CMK (cell line): ENCODE results near the gene C10orf90.

ENCODE experiments used
- DNase-seq: peaks from one replicate; pipeline ENCODE4 v3.0.0-alpha.2; 2010; ENCODE audit warnings: low read depth

Gene C10orf90

DNA sequence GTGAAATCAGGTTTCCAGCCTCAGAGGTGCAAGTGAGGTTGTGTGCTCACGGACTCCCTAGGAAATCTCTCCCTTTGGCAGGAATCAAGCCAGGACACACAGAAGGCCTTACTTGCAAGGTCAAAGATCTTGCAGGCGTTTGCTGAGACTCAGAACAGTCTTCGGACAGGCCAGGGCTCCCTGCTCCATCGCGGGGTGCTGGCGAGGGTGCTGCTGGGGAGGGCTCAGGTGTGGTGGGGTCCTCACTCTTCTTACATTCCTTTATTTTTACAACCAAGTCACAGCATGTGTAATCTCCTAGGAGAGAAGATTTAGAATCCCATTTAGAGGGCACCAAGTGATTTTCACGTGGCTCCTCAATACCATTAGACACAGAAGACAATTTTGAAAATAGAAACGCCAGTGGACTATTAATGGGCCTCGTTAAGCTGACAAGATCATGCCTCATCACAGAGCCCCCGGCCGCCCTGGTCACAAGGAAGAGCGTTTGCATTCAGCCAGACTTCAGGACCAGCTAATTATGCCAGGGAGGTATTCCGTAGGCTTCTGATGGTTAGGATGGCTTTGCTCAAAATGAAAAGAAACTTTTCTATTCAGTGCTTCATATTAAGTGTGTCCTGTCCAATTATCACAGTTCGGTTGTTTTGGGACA is 209.1 kb downstream of the C10orf90 start:
- DNase-seq: no peak

DNA sequence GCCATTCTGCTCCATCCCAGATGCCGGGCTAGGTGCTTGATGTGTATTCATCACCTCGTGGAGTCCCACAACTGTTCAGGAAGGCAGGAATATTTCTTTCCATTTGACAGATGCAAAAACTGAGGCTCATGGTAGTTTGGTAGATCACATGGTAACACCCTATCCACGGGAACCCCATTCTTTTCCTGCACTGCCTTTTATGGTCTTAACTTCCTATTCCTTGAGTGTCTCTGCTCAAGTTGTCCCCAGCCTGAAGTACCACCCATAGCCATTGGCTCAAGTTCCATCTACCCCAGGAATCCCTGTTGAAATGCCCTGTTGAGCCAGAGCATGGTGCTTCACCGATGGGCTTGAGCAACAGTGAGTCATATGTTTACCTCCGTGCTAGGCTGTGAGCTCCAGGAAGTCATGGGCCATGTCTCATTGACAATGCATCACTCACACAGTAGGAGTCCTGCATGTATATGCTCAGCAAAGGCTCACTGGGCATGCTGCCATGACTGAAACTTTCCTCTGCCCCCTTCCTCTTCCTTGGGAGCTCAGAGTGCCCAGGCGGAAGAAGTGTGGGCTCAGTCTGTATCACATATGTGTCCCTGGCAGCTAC is 210.5 kb downstream of the C10orf90 start:
- DNase-seq: no peak

DNA sequence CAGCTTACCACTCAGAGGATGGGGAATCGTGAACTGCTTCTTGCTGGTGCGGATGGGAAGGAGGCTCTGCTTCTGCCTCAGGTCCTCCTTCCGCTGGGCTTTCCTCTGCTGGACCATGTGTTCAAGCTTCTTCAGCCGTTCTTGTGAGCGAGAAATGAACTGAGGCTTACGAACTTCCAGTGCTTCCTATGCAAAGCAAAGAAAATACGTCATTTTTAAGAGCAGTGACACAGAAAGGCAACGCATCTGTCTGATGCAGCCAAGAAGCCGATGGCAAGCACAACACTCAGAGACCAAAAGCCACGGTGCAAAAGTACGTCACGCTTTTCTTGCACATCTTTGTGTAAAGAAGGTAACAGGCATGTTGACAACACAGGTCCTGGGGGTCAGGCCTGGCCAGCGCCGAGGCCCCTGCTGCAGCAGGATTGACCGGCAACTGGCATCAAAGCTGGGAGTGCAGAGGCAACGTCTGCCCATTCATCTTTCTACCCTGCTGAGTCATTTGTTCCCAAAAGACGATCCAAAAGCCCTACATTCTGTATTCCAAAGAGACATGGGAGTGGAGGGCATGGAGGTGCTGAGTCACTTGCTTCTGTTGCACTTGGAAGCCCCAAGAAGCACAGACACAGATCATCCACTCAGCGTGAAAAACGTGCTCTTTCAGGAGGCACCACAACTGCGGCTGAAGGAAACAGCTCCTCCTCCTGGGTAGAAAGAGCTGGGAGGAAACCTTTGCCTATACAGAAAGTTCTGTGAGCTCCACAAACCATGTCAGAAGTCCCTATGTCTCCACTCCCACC is 211.3 kb downstream of the C10orf90 start:
- no peak for DNase-seq

DNA sequence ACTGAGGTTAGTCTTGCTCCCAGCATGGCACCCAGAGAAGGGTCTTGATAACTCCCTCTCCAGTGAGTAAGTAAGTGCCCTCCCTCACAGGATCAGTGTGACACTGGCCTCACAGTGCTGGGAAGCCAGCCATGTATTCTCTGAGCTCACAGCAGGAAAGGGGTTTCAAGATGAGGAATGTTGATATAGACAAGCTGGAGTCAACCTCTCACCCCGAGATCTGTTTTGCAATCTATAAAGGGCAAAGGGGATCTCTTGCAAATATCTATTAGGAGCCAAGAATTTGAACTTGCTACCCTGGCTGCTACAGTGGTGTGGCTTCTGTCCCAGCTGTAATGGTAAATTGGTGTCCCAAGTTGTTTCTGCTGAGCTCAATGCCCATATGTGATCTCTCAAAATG is 212.0 kb downstream of the C10orf90 start:
- DNase-seq: no peak

DNA sequence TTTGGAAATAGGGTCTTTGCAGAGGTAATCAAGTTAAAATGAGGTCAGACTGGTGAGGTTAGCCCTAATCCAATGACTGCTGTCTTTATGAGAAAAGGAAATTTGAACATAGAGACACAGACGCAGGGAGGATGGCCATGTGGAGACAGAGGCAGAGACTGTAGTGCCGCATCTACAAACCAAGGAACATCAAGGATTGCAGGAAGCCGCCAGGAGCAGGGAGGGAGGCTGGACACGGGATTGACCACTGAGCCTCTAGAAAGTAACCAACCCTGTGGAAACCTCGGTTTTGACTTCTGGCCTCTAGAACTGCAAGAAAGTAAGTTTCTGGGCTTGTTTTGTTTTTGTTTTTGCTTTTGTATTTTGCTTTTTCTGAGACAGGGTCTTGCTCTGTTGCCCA is 213.9 kb downstream of the C10orf90 start:
- DNase-seq: no peak

DNA sequence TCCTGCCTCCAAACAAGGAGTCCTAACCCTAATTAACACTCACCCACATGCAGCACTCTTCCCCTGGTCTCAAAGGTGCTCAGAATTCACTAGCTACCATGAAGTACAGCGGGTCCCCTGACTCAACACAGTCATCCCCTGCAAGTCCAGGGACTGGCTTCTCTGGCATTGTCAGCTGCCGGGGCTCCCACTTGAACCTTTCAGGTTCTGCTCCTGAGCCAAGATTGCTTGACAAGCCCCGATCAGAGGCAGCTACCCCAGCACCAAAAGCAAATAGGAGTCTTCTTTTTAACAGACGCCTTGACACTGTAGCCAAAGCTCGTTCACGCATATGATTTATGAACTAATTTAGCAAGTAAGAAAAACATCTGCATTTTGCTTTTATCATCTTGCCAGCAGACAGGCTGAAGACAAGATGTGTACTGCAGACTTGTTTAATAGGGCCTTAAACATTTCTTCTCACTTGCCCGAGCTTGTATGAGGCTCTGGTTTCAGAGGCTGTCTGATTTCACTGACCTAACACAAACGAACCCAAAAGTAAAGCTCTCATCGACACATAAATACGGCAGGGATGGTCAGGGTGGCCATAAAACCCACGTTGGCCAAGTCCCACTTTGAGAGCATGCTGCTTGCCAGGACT is 214.6 kb downstream of the C10orf90 start:
- no peak for DNase-seq

DNA sequence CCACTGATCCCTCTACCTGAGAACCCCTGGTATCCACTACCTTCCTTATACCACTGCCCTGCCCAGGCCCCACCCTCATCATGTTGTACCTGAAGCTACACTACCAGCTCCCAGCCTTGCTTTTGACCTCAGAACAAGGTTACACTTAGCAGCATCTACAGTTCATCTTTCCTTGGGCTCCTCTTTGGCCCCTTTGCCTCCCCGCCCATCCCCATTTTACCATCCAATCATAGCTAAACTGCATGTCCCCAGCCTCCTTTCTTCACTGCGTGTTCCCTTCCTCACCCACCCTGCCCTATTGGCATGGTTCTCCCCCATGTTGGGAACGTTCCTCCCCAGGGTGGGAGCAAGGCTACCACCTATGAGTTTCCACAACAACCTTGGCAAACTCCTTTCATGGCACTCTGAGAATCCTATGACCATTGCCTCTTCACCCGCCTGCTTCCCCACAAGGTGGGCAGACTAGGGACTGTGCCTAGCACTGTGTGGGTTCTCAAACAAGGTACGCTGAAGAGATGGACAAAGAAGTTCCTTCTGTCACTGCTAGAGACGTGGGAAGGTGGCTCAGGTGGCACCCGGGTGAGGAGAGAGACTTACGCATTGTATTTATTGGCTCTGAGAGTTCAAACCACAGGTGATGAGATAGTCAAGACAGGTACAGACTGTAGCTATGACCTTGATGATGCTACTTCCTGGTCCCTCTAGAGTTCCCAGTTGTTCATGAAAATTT is 215.3 kb downstream of the C10orf90 start:
- DNase-seq: no peak

DNA sequence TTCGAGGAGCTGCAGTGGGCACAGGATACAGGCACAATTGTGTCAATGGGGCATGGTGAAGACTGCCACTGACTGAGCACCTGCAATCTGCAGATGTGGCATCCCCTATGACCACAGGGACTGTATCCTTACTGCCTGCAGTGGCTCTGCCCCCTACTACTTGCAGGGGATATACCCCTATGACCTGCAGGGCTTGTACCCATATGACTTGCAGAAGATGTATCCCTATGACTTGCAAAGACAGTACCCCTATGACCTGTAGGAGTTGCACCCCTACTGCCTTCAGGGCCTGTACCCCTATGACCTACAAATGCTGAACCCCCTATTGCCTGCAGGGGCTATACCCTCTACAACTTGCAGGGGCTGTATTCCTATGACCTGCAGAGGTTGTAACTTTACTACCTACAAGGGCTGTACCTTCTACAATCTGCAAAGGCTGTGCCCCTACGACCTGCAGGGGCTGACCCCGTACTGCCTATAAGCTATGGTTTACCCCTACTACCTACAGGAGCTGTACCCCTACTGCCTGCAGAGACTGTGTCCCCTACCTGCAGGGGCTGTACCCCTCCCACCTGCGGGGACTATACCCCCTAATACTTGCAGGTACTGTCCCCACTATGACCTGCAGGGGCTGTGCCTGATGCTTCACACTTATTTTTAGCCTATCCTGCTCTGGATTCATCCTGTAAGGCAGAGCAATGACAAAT is 216.3 kb downstream of the C10orf90 start:
- DNase-seq: no peak

DNA sequence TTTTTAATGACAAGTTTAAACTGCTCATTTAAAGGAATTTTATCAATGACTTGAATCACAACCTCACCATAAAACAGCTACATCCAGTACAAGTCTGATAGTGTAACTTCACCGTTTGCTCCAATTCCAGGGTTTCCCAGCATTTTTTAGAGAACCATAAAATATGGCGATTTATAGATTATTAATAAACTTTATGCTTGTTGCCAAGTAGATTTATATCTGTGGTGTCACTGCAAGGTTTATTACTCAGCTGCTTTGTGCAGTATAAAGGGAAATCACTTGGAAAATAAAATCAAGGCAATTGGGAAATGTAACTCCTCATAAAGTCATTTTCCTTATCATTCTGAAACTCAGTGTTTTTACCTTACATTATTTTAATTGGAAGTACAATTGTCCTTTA is 218.2 kb downstream of the C10orf90 start:
- DNase-seq: no peak

DNA sequence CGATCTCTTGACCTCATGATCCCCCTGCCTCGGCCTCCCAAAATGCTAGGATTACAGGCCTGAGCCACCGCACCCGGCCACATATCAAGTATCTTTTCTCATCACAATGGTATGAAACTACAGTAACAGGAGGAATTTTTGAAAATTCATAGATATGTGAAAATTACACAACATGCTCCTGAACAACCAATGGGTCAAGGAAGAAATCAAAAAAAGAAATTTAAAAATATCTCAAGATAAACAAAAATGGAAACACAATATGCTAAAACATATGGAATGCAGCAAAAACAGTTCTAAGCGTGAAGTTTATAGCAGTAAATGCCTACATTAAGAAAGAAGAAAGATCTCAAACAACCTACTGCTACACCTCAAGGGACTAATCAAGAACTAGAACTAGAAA is 222.4 kb downstream of the C10orf90 start:
- DNase-seq: no peak

DNA sequence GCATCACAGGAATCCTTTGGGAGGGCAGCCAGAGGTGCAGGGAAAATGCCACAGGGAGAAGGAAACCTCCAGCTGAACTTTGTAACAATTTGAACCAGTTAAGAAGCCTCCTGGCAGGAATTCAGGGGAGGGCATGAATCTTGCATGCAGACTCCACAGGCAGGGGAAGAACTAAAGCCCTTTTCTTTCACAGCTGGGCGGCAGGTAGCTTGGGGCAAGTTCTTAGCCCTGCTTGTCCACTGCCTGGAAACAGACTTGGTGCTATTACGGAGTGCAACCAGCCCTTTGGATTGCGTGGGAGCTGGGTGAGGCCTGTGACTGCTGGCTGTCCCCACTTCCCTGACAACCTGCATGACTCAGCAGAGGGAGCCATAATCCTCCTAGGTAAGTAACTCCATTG is 230.6 kb downstream of the C10orf90 start:
- no peak for DNase-seq

DNA sequence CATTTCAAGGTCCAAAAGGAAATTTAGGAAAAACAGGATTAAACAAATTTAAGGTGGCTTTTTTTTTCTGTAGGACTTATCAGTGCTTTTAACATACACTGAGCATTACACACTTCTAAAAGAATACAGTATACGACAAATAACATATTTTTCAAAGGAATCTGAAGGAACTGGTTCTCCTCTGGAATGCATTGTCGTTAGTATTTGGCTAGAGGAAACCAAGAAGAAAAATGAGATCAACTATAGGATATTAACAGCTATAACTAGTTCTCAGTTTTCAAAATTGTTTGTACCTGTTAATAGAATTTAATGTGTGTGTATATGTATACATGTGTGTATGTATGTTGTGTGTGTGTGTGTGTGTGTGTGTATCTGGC is 232.1 kb downstream of the C10orf90 start:
- DNase-seq: no peak

DNA sequence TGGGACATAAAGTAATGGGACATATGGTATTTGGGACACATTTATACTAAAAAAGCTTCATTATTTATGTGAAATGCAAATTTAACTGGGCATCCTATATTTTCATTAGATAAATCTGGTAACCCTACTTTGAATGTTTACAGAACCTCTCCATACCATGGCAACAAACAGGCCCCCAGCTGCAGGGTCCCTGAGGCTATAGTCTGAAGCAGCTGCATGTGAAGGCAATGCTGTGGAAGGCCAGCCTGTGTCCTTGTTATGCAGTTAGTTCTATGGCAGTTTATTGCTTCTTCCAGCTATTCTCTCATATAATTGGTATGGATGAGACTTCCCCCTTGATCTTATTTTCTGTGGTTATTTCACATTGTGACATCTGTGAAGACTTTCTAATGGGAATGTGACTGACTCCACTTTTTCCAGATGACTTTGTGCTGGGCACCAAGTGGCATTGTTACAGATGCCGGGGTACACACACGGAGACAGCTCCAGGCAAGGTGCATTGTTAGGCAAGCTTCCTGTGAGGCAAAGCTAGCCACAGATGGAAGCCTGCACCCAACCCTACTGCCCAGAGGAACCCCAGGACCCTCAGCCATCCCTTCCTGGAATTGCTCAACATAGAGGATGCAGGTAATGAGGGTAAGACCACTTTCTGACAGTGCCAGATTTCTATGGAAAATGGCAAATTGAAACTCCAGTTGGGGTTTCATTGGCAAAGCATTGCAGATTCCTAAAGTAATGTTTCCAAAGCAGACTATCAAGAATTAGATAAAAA is 232.7 kb downstream of the C10orf90 start:
- no peak for DNase-seq

DNA sequence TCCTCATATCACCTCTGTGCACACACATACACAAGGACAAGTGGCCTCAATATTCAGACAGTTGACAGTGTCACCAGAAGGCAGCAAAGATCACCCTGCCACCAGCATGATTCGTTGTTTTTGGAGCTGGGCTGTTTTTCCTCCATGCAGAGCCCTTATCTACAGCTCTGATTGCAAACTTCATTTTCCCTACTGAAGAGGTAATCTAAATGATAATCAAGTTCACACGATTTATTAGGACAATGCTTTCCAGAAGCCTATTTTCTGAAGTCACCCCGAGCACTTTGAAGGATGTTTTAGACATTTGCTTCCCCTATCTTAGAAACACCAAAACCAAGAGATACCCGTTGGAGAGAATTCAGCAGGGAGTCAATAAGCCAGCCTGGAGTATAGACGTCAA is 236.3 kb downstream of the C10orf90 start:
- no peak for DNase-seq

DNA sequence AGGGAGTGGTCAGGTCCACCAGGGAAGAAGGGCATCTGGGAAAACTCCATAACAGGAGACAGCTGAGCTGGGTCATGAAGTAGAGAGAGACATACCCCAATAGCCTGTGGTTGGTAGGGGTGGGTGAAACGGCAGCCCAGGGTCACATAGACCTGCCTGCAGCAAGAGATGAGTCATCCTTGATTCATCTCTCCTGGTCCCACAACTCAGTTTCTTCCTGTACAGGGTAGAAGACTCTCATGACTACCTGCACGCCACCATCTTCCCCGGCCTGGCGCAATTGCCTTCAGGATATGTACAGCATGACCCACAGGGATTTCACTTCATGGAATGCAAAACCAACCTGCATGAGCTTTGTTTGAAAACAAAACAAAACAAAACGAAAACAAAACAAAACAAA is 237.1 kb downstream of the C10orf90 start:
- no peak for DNase-seq

DNA sequence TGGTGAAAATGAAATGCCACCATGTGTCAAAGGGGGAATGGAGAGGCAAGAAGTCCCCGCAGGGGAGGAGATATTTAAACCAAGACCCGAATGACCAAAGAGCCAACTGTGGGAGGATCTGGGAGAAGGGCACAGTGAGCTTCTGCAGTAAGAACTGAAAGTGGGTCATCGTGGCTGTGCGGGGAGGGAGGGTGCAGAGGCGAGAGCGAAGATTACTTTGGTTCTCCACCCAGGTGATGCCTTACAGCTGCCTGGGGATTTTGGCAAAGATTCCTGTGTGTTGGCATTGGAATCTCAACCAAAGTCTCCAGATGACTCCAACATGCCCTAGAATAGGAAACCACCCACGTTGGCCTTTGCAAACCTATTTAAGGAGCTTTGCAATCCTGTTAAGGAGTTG is 238.0 kb downstream of the C10orf90 start:
- no peak for DNase-seq

DNA sequence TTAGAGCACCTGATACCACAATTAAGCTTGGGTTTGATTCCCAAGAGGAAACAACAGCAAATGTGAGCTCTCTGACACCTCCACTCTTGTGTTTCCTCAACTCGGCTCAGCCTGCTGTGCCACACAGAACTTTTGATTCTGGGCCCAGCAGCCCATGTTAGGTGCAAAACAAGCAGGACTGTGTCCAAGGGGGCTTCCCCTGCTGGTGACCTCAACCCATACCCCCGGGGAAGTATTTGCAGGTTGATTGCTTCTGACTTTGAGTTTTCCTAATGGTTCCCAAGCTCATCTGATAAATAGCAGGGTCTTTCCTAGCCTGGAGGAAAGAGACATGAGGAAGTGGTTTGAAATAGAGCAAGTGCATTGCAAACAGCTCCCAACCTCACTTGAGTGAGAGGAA is 238.7 kb downstream of the C10orf90 start:
- DNase-seq: no peak

DNA sequence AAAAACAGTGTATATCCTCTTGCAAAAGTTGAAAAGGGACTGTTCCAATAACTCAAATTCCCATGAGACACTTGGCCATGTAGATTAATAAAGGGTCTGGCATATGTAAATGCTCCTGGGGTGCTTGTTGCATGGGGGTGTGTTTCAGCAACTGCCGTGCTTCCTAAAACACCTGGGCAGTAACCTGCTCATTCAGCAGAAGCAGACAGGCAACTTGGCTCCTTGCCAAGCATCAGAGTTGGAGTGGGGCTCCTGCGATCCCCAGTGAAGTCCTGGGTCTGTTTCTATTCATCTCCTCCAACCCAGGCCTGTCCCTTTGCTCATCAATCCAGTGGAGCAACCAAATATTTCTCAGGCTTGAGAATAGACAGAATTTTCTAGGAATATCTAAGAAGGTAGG is 240.0 kb downstream of the C10orf90 start:
- no peak for DNase-seq

DNA sequence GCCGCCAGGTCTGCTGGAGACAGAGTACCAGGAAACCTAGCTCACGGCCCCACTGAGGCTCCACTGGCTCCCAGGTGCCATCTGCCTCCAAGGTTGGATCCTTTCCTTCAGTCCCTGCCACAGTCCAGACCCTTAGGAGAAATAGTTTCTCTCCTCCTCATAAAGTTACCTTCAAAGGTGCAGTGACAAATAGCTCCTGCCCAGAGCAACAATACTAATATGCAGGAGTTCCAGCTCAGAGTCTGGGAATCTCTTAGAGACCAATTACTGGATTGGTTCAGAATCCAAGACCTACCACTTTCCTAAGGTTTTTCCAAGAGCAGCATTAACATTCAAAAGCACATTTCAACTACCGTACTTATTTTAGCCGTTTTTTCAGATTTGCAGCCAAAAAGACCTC is 241.2 kb downstream of the C10orf90 start:
- no peak for DNase-seq

DNA sequence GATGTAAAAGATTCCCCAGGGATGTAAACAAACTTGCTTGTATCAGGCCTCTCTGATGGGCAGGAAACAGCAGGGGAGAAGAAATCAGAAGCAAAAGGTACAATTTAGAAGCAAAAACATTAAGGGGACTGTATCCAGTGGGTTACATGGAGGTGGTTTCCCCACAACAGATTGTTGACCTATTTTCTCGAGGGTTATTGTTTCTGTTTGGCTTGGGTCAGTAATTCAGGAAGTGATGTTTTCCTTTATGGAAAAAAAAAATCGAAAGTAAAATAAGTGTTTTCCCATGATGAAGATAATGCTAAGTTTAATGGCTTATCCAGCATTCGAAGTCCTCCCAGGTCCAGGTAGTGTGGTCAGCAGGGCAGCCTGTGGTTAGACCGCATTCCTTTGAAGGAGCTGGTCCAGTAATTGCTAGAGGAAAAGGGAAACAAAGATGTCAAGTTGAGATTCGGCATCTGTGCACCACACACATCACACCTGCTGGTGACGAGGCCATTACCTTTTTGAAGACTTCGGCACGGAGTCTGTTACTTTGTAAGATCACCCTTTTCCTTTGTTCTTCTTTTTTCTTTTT is 244.9 kb downstream of the C10orf90 start:
- no peak for DNase-seq

DNA sequence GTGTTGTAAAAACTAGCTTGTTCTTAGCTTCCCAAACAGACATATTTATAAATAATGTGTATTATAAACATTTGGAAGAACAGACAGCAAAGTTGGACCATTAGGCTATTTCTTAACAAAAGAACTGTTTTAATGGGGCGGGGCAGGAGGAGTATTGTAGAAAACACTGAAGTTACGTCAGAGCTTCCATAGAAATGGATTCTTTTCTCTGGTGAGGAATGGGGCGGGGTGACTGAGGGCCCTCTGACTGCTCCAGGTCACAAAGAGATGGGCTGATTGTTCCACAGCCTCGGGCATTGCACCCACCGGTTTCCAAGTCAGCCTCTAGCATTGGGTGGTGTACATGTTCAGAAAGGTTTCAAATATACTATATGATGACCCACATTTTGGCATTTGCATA is 245.5 kb downstream of the C10orf90 start:
- no peak for DNase-seq
